Measurements from ENCODE around the gene DYNLT1.

DYNLT1 gene

GRCh38 chr6:158647501-158647900 lies 3.0 kb upstream of the DYNLT1 start:
- DNase-seq (ENCODE audit: low read depth): no peak
- no peak for TF ChIP-seq CTCF (IDR thresholded peaks at IDR 0.05; ENCODE audit: low read depth, low read length, missing control alignments)
- in situ Hi-C loops (cut with HindIII; ENCODE audit: low sequenced_read_pairs): no loop called here
- no peak overlapping the region for H3K4me3 ChIP-seq (ENCODE audit: low read depth, low read length)

GRCh38 chr6:158646023-158646910 lies 1.7 kb upstream of the DYNLT1 start:
- no peak for TF ChIP-seq CTCF (IDR thresholded peaks at IDR 0.05; ENCODE audit: low read depth, low read length, missing control alignments)
- in situ Hi-C loops (cut with HindIII; ENCODE audit: low sequenced_read_pairs): no loop called here
- no peak overlapping the region for H3K4me3 ChIP-seq (ENCODE audit: low read depth, low read length)
- DNase-seq (ENCODE audit: low read depth): no peak

- peak overlapping the region; percentile 91 for H3K4me3 ChIP-seq (ENCODE audit: low read depth, low read length)
- no peak for TF ChIP-seq CTCF (IDR thresholded peaks at IDR 0.05; ENCODE audit: low read depth, low read length, missing control alignments)
- in situ Hi-C loops (cut with HindIII; ENCODE audit: low sequenced_read_pairs): no loop called here
- DNase-seq (ENCODE audit: low read depth): no peak
Measured at GRCh38 chr6:158645064-158646022, 800 bp upstream of the DYNLT1 start.

- TF ChIP-seq CTCF (IDR thresholded peaks at IDR 0.05; ENCODE audit: low read depth, low read length, missing control alignments): no peak
- peak overlapping the region; percentile 91 for H3K4me3 ChIP-seq (ENCODE audit: low read depth, low read length)
- no peak for DNase-seq (ENCODE audit: low read depth)
- in situ Hi-C loops (cut with HindIII; ENCODE audit: low sequenced_read_pairs): no loop called here
Measured at GRCh38 chr6:158643836-158644230, 710 bp downstream of the DYNLT1 start.

GRCh38 chr6:158642097-158642601 lies 2.4 kb downstream of the DYNLT1 start:
- DNase-seq (ENCODE audit: low read depth): no peak
- TF ChIP-seq CTCF (IDR thresholded peaks at IDR 0.05; ENCODE audit: low read depth, low read length, missing control alignments): no peak
- in situ Hi-C loops (cut with HindIII; ENCODE audit: low sequenced_read_pairs): no loop called here
- H3K4me3 ChIP-seq (ENCODE audit: low read depth, low read length): peak overlapping the region; percentile 91

GRCh38 chr6:158640519-158640918 lies 4.0 kb downstream of the DYNLT1 start:
- H3K4me3 ChIP-seq (ENCODE audit: low read depth, low read length): no peak overlapping the region
- no peak for DNase-seq (ENCODE audit: low read depth)
- in situ Hi-C loops (cut with HindIII; ENCODE audit: low sequenced_read_pairs): no loop called here
- TF ChIP-seq CTCF (IDR thresholded peaks at IDR 0.05; ENCODE audit: low read depth, low read length, missing control alignments): no peak

All from astrocyte of the cerebellum (primary cell).